HCT116 (cell line): Measurements from ENCODE around the gene CTXN3. TPM values are rescaled to one million over a fixed set of nuclear protein-coding genes. Genes with fewer than 3 reads are reported as not detected.

Experiments
- ATAC-seq: fragments of 200-7000 bp; cut with Tn5 transposase; 2 replicates; pipeline ENCODE4 v1.9.1; 2020; ENCODE audit warnings: mild to moderate bottlenecking, moderate library complexity
- BruUV-seq: library from RNA; stranded (reverse); fragments of 400-500 nt; replicated peaks from 2 replicates; lab custom pipeline; 2021; lab: Mats Ljungman, UMichigan
- CTCF ChIA-PET: fragments of 300-600 bp; sonication (Branson Sonifier 250); formaldehyde crosslinking; loops from one replicate; lab custom pipeline; 2021; ENCODE audit warnings: antibody characterized with exemption; lab: Charles Lee
- POLR2A ChIA-PET: fragments of 300-600, 350-600 bp; sonication (Branson Sonifier 250); formaldehyde crosslinking; loops from one replicate; lab custom pipeline; 2021; ENCODE audit warnings: antibody characterized with exemption; lab: Charles Lee
- RAD21 ChIA-PET, 2 experiments: fragments of 300-600 bp; sonication (Branson Sonifier 250); formaldehyde crosslinking; loops; one replicate each; lab custom pipeline; 2023; ENCODE audit warnings: low total read pairs in 2 of 2; ENCODE audit not compliant: uncharacterized antibody in 2 of 2, unreplicated experiment in 2 of 2, low non-redundant PET in 1 of 2; lab: Charles Lee
- DNase-seq: peaks from one replicate; pipeline ENCODE4 v3.0.0-alpha.2; 2010; ENCODE audit warnings: low read depth, low spot score
- H2AFZ ChIP-seq: fragments of 200-600 bp; shearing (Covaris generic), sonication (generic); 2 replicates; pipeline ENCODE4 v1.6.1; 2017; ENCODE audit warnings: low read depth, mixed run types, mixed read lengths, antibody characterized with exemption, low read length; ENCODE audit not compliant: poor library complexity, severe bottlenecking
- H3K27ac ChIP-seq: 2 replicates; pipeline ENCODE4 v1.5.1; 2012; ENCODE audit warnings: low read depth, low read length
- H3K27me3 ChIP-seq: fragments of 200-600 bp; sonication (generic); 2 replicates; pipeline ENCODE4 v1.6.1; 2016; ENCODE audit warnings: mixed run types, low read length, mixed read lengths; ENCODE audit not compliant: insufficient read depth
- H3K36me3 ChIP-seq, 2 experiments: fragments of 200-500 bp in 1 of 2; fragments of 200-600 bp in 1 of 2; sonication (Bioruptor generic) in 1 of 2; sonication (generic) in 1 of 2; 2 replicates each; pipeline versions ENCODE4 v1.5.1 to v1.6.1; 2014 to 2016; ENCODE audit warnings: low read length in 2 of 2, inconsistent platforms in 1 of 2, mixed read lengths in 1 of 2, mixed run types in 1 of 2; ENCODE audit not compliant: insufficient read depth in 2 of 2, control insufficient read depth in 1 of 2
- H3K4me1 ChIP-seq, 2 experiments: fragments of 200-600 bp in 1 of 2; sonication (generic) in 1 of 2; 2 replicates each; pipeline versions ENCODE4 v1.5.1 to v1.6.1; 2012 to 2017; ENCODE audit warnings: low read length in 2 of 2, inconsistent platforms in 1 of 2, mild to moderate bottlenecking in 1 of 2, mixed read lengths in 1 of 2, mixed run types in 1 of 2, moderate library complexity in 1 of 2; ENCODE audit not compliant: insufficient read depth in 2 of 2, control insufficient read depth in 1 of 2
- H3K4me2 ChIP-seq: fragments of 200-600 bp; sonication (generic); 2 replicates; pipeline ENCODE4 v1.6.1; 2017; ENCODE audit warnings: mixed run types, low read length, mixed read lengths
- H3K4me3 ChIP-seq, 2 experiments: fragments of 200-600 bp in 1 of 2; sonication (generic) in 1 of 2; replicated peaks in 1 of 2; 2 replicates each; pipeline ENCODE4 v1.5.1; 2011 to 2016; ENCODE audit warnings: low read length in 2 of 2, control low read depth in 1 of 2, low read depth in 1 of 2, mild to moderate bottlenecking in 1 of 2, mixed read lengths in 1 of 2, mixed run types in 1 of 2
- H3K79me2 ChIP-seq: fragments of 200-600 bp; sonication (generic); 2 replicates; pipeline ENCODE4 v1.6.1; 2017; ENCODE audit warnings: mild to moderate bottlenecking, mixed run types, low read length, moderate library complexity, mixed read lengths; ENCODE audit not compliant: insufficient read depth
- H3K9ac ChIP-seq: fragments of 200-600 bp; sonication (generic); 2 replicates; pipeline ENCODE4 v1.6.1; 2016; ENCODE audit warnings: low read length, mixed read lengths
- H3K9me2 ChIP-seq: fragments of 200-600 bp; sonication (generic), shearing (Covaris generic); 2 replicates; pipeline ENCODE4 v1.6.1; 2017; ENCODE audit warnings: mixed run types, mild to moderate bottlenecking, moderate library complexity; ENCODE audit not compliant: insufficient read depth
- H3K9me3 ChIP-seq, 2 experiments: fragments of 200-500 bp in 1 of 2; fragments of 200-600 bp in 1 of 2; sonication (Bioruptor generic) in 1 of 2; sonication (generic) in 1 of 2; 2 replicates each; pipeline ENCODE4 v1.6.1; 2014 to 2017; ENCODE audit warnings: low read length in 2 of 2, mixed read lengths in 2 of 2, inconsistent platforms in 1 of 2, low read depth in 1 of 2, mild to moderate bottlenecking in 1 of 2, mixed run types in 1 of 2, moderate library complexity in 1 of 2; ENCODE audit not compliant: control insufficient read depth in 1 of 2, insufficient read depth in 1 of 2
- H4K20me1 ChIP-seq: fragments of 200-600 bp; sonication (generic), shearing (Covaris generic); 2 replicates; pipeline ENCODE4 v1.6.1; 2017; ENCODE audit warnings: mixed run types, mild to moderate bottlenecking, moderate library complexity; ENCODE audit not compliant: insufficient read depth
- CBX3 ChIP-seq: IDR thresholded peaks from 2 replicates; pipeline ENCODE4 v1.6.1; 2012; ENCODE audit warnings: low read depth
- EGR1 ChIP-seq: IDR thresholded peaks from 2 replicates; pipeline ENCODE4 v1.6.1; 2012; ENCODE audit warnings: low read depth
- ELF1 ChIP-seq: IDR thresholded peaks from 2 replicates; pipeline ENCODE4 v1.6.1; 2012; ENCODE audit warnings: low read depth, borderline replicate concordance
- EZH2phosphoT487 ChIP-seq: fragments of 200-600 bp; IDR thresholded peaks from 2 replicates; pipeline ENCODE4 v1.6.1; 2018; ENCODE audit warnings: antibody characterized with exemption, borderline replicate concordance
- FOSL1 ChIP-seq: IDR thresholded peaks from 2 replicates; pipeline ENCODE4 v1.6.1; 2012; ENCODE audit warnings: low read depth
- JUND ChIP-seq: IDR thresholded peaks from 2 replicates; pipeline ENCODE4 v1.6.1; 2012
- POLR2A ChIP-seq: IDR thresholded peaks from 2 replicates; pipeline ENCODE4 v1.7.0; 2011; ENCODE audit warnings: borderline replicate concordance; ENCODE audit not compliant: insufficient read depth, insufficient read length; ENCODE audit errors: extremely low read depth
- POLR2AphosphoS5 ChIP-seq: IDR thresholded peaks from 2 replicates; pipeline ENCODE4 v1.6.1; 2011; ENCODE audit warnings: mild to moderate bottlenecking, low read depth, low read length, moderate library complexity
- SIN3A ChIP-seq: IDR thresholded peaks from 2 replicates; pipeline ENCODE4 v1.6.1; 2012; ENCODE audit warnings: low read depth
- SP1 ChIP-seq: IDR thresholded peaks from 2 replicates; pipeline ENCODE4 v1.6.1; 2012; ENCODE audit warnings: low read depth
- SRF ChIP-seq: IDR thresholded peaks from 2 replicates; pipeline ENCODE4 v1.6.1; 2012; ENCODE audit warnings: low read depth
- ZBTB33 ChIP-seq: IDR thresholded peaks from 2 replicates; pipeline ENCODE4 v1.6.1; 2011; ENCODE audit warnings: mild to moderate bottlenecking, low read length, moderate library complexity; ENCODE audit not compliant: insufficient replicate concordance; ENCODE audit errors: extremely low read depth
- ZFX ChIP-seq: fragments of 450-650 bp; IDR thresholded peaks from 2 replicates; pipeline ENCODE4 v1.6.1; 2017
- ZNF274 ChIP-seq: fragments of 200-500 bp; sonication (Bioruptor generic); IDR thresholded peaks from 2 replicates; pipeline ENCODE4 v1.6.1; 2014; ENCODE audit warnings: mild to moderate bottlenecking, low read depth, low read length, inconsistent platforms
- intact Hi-C: fragments of 100-400 bp; cut with micrococcal nuclease; formaldehyde crosslinking; loops from 2 replicates; pipeline ENCODE4 v1.10.0; 2022
- total RNA-seq: library from RNA; stranded (reverse); gene quantifications from one replicate; pipeline ENCODE4 v1.2.1, GENCODE V29; 2021; ENCODE audit not compliant: unreplicated experiment
- TF ChIP-seq, protein P1 (sequence below), 3 experiments: fragments of 200-600 bp in 1 of 3; sonication (generic) in 1 of 3; IDR thresholded peaks in 2 of 3; conservative IDR thresholded peaks in 1 of 3; 2 replicates each; pipeline ENCODE4 v1.5.1; 2012 to 2017; ENCODE audit warnings: low read depth in 2 of 3, low read length in 2 of 3, antibody characterized with exemption in 1 of 3, borderline replicate concordance in 1 of 3, control low read depth in 1 of 3, mild to moderate bottlenecking in 1 of 3, mixed read lengths in 1 of 3, mixed run types in 1 of 3, moderate library complexity in 1 of 3; ENCODE audit not compliant: insufficient read depth in 1 of 3
- TF ChIP-seq, protein P2 (sequence below): IDR thresholded peaks from 2 replicates; pipeline ENCODE4 v1.6.1; 2012
- TF ChIP-seq, protein P3 (sequence below): IDR thresholded peaks from 2 replicates; pipeline ENCODE4 v1.6.1; 2012

CTXN3 gene
- total RNA-seq, 1 experiment from 2014 or later, result not detected

DNA sequence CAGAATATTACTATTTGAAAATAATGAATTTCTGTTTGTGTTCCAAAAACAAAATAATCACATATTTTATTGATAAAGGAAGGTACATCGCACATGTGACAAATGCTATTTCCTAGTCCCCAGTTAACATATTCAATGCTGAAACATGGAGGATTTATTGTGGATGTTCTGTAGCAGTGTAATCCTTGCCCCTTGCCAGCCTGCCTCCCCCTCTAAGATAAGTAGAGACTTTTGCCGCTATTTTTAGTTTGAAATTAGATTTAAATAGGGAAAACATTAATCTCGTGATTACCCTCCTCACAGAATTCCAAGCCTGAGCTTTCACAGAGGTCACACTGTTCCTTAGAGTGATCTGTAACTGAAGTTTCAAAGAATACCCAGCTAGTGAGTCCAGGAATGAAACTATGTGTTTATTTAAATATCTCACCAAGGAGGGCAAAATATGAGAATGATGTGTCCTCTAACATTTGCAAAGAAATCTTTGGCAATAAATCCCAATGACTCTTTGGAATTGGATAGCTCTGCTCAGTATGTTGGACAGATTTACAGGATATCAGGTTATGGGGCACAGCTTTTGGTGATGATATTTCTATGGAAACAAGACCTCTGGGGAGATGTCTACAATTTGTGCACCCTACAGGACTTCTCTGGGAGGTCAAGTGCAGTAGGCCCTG is 17.3 kb downstream of the CTXN3 start:
- Histone ChIP-seq H3K27me3 (no peaks in the 10 kb centered on the region), H3K9ac (no peak overlapping the region), H3K36me3 (no peaks in the 10 kb centered on the region), H3K4me3 (no peak overlapping the region), H3K79me2 (no peaks in the 10 kb centered on the region), H4K20me1 (no peaks in the 10 kb centered on the region), H3K4me1 (no peaks in the 10 kb centered on the region), H3K9me2 (no peaks in the 10 kb centered on the region), H3K27ac (no peak overlapping the region), H3K4me2 (no peak overlapping the region), H3K9me3 (no peaks in the 10 kb centered on the region), H2AFZ (no peak overlapping the region)
- no peak for DNase-seq
- ChIA-PET CTCF (no interaction called here), RAD21 (no interaction called here), POLR2A (no interaction called here)
- no peak for TF ChIP-seq POLR2AphosphoS5
- TF ChIP-seq POLR2A, result no peak
- no peak for TF ChIP-seq SRF
- TF ChIP-seq FOSL1, result no peak
- no peak for TF ChIP-seq EGR1
- TF ChIP-seq SP1, result no peak
- no peak for TF ChIP-seq ELF1
- no peak for TF ChIP-seq JUND
- TF ChIP-seq, protein P1, sequence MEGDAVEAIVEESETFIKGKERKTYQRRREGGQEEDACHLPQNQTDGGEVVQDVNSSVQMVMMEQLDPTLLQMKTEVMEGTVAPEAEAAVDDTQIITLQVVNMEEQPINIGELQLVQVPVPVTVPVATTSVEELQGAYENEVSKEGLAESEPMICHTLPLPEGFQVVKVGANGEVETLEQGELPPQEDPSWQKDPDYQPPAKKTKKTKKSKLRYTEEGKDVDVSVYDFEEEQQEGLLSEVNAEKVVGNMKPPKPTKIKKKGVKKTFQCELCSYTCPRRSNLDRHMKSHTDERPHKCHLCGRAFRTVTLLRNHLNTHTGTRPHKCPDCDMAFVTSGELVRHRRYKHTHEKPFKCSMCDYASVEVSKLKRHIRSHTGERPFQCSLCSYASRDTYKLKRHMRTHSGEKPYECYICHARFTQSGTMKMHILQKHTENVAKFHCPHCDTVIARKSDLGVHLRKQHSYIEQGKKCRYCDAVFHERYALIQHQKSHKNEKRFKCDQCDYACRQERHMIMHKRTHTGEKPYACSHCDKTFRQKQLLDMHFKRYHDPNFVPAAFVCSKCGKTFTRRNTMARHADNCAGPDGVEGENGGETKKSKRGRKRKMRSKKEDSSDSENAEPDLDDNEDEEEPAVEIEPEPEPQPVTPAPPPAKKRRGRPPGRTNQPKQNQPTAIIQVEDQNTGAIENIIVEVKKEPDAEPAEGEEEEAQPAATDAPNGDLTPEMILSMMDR (IDR thresholded peaks at IDR 0.05 in 2 of 3, conservative IDR thresholded peaks at IDR 0.05 in 1 of 3; ENCODE audit: borderline replicate concordance in 1 of 3, insufficient read depth in 1 of 3, low read depth in 2 of 3, low read length in 2 of 3), result no peak
- TF ChIP-seq EZH2phosphoT487, result no peak
- no peak for TF ChIP-seq SIN3A
- no peak for TF ChIP-seq ZNF274
- no peak for TF ChIP-seq ZFX
- TF ChIP-seq, protein P2, sequence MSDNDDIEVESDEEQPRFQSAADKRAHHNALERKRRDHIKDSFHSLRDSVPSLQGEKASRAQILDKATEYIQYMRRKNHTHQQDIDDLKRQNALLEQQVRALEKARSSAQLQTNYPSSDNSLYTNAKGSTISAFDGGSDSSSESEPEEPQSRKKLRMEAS, result no peak
- TF ChIP-seq, protein P3, sequence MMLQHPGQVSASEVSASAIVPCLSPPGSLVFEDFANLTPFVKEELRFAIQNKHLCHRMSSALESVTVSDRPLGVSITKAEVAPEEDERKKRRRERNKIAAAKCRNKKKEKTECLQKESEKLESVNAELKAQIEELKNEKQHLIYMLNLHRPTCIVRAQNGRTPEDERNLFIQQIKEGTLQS, result no peak
- TF ChIP-seq ZBTB33, result no peak
- no peak for TF ChIP-seq CBX3
- intact Hi-C loops, result no loop called here
- ATAC-seq, result no peak
- BruUV-seq, result no TSS peak
